ENCODE results near the gene MGME1.

DNA sequence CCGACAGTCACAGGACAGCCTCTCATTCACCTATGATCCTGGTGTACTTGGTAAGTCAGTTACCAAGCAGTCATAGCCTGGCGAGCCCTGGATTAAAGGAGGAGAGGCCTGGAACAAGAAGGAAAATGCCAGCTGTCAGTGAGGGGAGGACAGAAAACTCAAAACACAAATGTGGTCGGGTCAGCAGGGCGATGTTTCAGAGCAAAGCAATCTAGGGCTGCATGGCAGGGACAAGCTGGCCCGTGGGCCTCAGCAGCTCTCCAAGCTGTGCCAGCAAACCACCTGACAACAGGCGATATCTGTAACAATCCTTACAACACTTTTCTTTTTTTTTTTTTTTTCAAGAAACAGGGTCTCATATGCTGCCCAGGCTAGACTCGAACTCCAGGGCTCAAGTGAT lies 40.3 kb downstream of the MGME1 start:
- TF ChIP-seq EP300 (IDR thresholded peaks at IDR 0.05): no peak
- TF ChIP-seq, protein P1, sequence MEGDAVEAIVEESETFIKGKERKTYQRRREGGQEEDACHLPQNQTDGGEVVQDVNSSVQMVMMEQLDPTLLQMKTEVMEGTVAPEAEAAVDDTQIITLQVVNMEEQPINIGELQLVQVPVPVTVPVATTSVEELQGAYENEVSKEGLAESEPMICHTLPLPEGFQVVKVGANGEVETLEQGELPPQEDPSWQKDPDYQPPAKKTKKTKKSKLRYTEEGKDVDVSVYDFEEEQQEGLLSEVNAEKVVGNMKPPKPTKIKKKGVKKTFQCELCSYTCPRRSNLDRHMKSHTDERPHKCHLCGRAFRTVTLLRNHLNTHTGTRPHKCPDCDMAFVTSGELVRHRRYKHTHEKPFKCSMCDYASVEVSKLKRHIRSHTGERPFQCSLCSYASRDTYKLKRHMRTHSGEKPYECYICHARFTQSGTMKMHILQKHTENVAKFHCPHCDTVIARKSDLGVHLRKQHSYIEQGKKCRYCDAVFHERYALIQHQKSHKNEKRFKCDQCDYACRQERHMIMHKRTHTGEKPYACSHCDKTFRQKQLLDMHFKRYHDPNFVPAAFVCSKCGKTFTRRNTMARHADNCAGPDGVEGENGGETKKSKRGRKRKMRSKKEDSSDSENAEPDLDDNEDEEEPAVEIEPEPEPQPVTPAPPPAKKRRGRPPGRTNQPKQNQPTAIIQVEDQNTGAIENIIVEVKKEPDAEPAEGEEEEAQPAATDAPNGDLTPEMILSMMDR (IDR thresholded peaks at IDR 0.05): no peak
